K562 (cell line): Measurements from ENCODE around the gene UHMK1. TPM values are rescaled to one million over a fixed set of nuclear protein-coding genes. Genes with fewer than 3 reads are reported as not detected.

Source experiments
- ATAC-seq: fragments of 200-7000 bp; cut with Tn5 transposase; 3 replicates; pipeline ENCODE4 v1.9.1; 2020; ENCODE audit warnings: moderate library complexity
- BruUV-seq: library from RNA; stranded (reverse); fragments of 400-500 nt; replicated peaks from 2 replicates; lab custom pipeline; 2021; lab: Mats Ljungman, UMichigan
- CTCF ChIA-PET: fragments of 300-600 bp; formaldehyde crosslinking; extraction: SDS; loops from one replicate; lab custom pipeline; 2021; ENCODE audit warnings: low intra/inter-chr PET ratio; lab: Yijun Ruan, JAX
- POLR2A ChIA-PET: fragments of 300-600, 350-650 bp; sonication (Branson Sonifier 250); formaldehyde crosslinking; extraction: SDS; loops from one replicate; lab custom pipeline; 2021; ENCODE audit warnings: antibody characterized with exemption, inconsistent platforms; lab: Yijun Ruan, JAX
- DNase-seq, 4 experiments: peaks; one replicate each; pipeline versions ENCODE4 v3.0.0 to v3.0.0-alpha.2; 2011 to 2018; ENCODE audit warnings: low spot score in 3 of 4, mixed read lengths in 3 of 4; ENCODE audit errors: extremely low read depth in 1 of 4
- FAIRE-seq: peaks from 2 replicates; lab custom pipeline; 2011; peaks lifted over from hg19 to GRCh38; lab: Jason Lieb, UNC
- H2AFZ ChIP-seq: 2 replicates; pipeline ENCODE4 v1.6.0; 2011; ENCODE audit warnings: low read depth, low read length, control low read depth, inconsistent platforms
- H3K27ac ChIP-seq: fragments of 200-600 bp; 3 replicates; pipeline ENCODE4 v1.8.0; 2011; ENCODE audit warnings: low read depth, mild to moderate bottlenecking, control low read depth, inconsistent platforms, low read length, moderate library complexity, mixed read lengths; ENCODE audit errors: extremely low read depth
- H3K27me3 ChIP-seq, 2 experiments: fragments of 300-600 bp in 1 of 2; 2 replicates in 1 of 2; 3 replicates in 1 of 2; pipeline versions ENCODE4 v1.6.0 to v1.8.0; 2011; ENCODE audit warnings: inconsistent platforms in 2 of 2, low read length in 2 of 2, mild to moderate bottlenecking in 1 of 2, mixed read lengths in 1 of 2, moderate library complexity in 1 of 2; ENCODE audit not compliant: control insufficient read depth in 2 of 2, insufficient read depth in 2 of 2
- H3K36me3 ChIP-seq: fragments of 300-600 bp; 3 replicates; pipeline ENCODE4 v1.8.0; 2011; ENCODE audit warnings: mild to moderate bottlenecking, low read length, inconsistent platforms; ENCODE audit not compliant: control insufficient read depth, insufficient read depth
- H3K4me1 ChIP-seq, 2 experiments: fragments of 200-600 bp in 1 of 2; replicated peaks in 1 of 2; 2 replicates in 1 of 2; 3 replicates in 1 of 2; pipeline versions ENCODE4 v1.5.1 to v1.8.0; 2011; ENCODE audit warnings: inconsistent platforms in 2 of 2, low read length in 2 of 2, mild to moderate bottlenecking in 1 of 2, mixed read lengths in 1 of 2, moderate library complexity in 1 of 2; ENCODE audit not compliant: control insufficient read depth in 2 of 2, insufficient read depth in 2 of 2
- H3K4me2 ChIP-seq: 2 replicates; pipeline ENCODE4 v1.6.1; 2011; ENCODE audit warnings: low read length, control low read depth, inconsistent platforms, mixed read lengths; ENCODE audit not compliant: insufficient read depth
- H3K4me3 ChIP-seq: fragments of 200-600 bp; sonication (generic), shearing (Covaris generic); 2 replicates; pipeline ENCODE4 v1.5.1; 2016; ENCODE audit warnings: control low read depth, inconsistent platforms
- H3K79me2 ChIP-seq: fragments of 200-600 bp; 3 replicates; pipeline ENCODE4 v1.8.0; 2011; ENCODE audit warnings: low read length, inconsistent platforms; ENCODE audit not compliant: control insufficient read depth, insufficient read depth
- H3K9ac ChIP-seq, 2 experiments: 2 replicates each; pipeline versions ENCODE4 v1.6.0 to v1.6.1; 2011; ENCODE audit warnings: low read depth in 2 of 2, low read length in 2 of 2, control low read depth in 1 of 2, inconsistent platforms in 1 of 2, mild to moderate bottlenecking in 1 of 2, mixed read lengths in 1 of 2; ENCODE audit not compliant: insufficient read depth in 1 of 2
- H3K9me1 ChIP-seq: one replicate; pipeline ENCODE4 v1.6.0; 2011; ENCODE audit warnings: inconsistent platforms, mild to moderate bottlenecking, low read length, moderate library complexity; ENCODE audit not compliant: control insufficient read depth, insufficient read depth
- H3K9me3 ChIP-seq: replicated peaks from 2 replicates; pipeline ENCODE4 v1.5.1; 2011; ENCODE audit warnings: low read depth, low read length, inconsistent platforms; ENCODE audit not compliant: control insufficient read depth, insufficient read depth
- H4K20me1 ChIP-seq: replicated peaks from 2 replicates; pipeline ENCODE4 v1.6.1; 2011; ENCODE audit warnings: low read length, inconsistent platforms, mixed read lengths; ENCODE audit not compliant: control insufficient read depth, insufficient read depth
- CXXC5 ChIP-seq: fragments of 250-450 bp; sonication (Bioruptor Pico); IDR thresholded peaks from 2 replicates; pipeline ENCODE4 v1.8.0; 2022; ENCODE audit warnings: inconsistent platforms, mild to moderate bottlenecking, moderate library complexity
- FOXA1 ChIP-seq: fragments of 450-650 bp; IDR thresholded peaks from 2 replicates; pipeline ENCODE4 v1.6.1; 2016; ENCODE audit warnings: mild to moderate bottlenecking, borderline replicate concordance
- NCOR1 ChIP-seq: fragments of 450-650 bp; IDR thresholded peaks from 2 replicates; pipeline ENCODE4 v1.6.1; 2016; ENCODE audit warnings: mild to moderate bottlenecking, moderate library complexity
- NEUROD1 ChIP-seq: fragments of 150-350 bp; IDR thresholded peaks from 2 replicates; pipeline ENCODE4 v1.6.1; 2014; ENCODE audit warnings: borderline replicate concordance, low read length, low read depth; ENCODE audit not compliant: partially characterized antibody
- NFATC3 ChIP-seq: fragments of 450-650 bp; IDR thresholded peaks from 2 replicates; pipeline ENCODE4 v1.6.1; 2017; ENCODE audit warnings: mild to moderate bottlenecking
- NRF1 ChIP-seq, 2 experiments: fragments of 450-650 bp; IDR thresholded peaks in 1 of 2; conservative IDR thresholded peaks in 1 of 2; 2 replicates each; pipeline ENCODE4 v1.6.1; 2014; ENCODE audit warnings: mild to moderate bottlenecking in 2 of 2
- PCBP1 ChIP-seq: fragments of 200-400 bp; formaldehyde crosslinking; IDR thresholded peaks from 2 replicates; pipeline ENCODE4 v1.6.1; 2018; ENCODE audit warnings: mild to moderate bottlenecking, low read depth, low read length; ENCODE audit not compliant: poor library complexity, severe bottlenecking
- ZC3H8 ChIP-seq: fragments of 450-650 bp; IDR thresholded peaks from 2 replicates; pipeline ENCODE4 v1.6.1; 2017
- ZNF274 ChIP-seq: IDR thresholded peaks from 2 replicates; pipeline ENCODE4 v1.6.1; 2011; ENCODE audit warnings: low read depth, mild to moderate bottlenecking, low read length, moderate library complexity, borderline replicate concordance
- WGBS: fragments of 100-300 bp; shearing (Covaris generic); methylation state at CpG from one replicate; pipeline ENCODE4 v1.1.6; 2016; ENCODE audit warnings: low coverage, mixed read lengths; ENCODE audit not compliant: insufficient coverage; ENCODE audit errors: missing lambda C conversion rate; 5-methylcytosine and 5-hydroxymethylcytosine counted together
- in situ Hi-C: fragments of 300-500 bp; cut with MboI; formaldehyde crosslinking; loops from 4 replicates; pipeline ENCODE4 v1.15.0; 2018; ENCODE audit warnings: inconsistent platforms, mixed read lengths
- intact Hi-C: fragments of 100-400 bp; cut with micrococcal nuclease; formaldehyde crosslinking; loops from 2 replicates; pipeline ENCODE4 v1.14.2; 2022
- polyA plus RNA-seq, 8 experiments: library from polyadenylated mRNA; depleted of rRNA in 4 of 8; stranded (reverse) in 5 of 8; unstranded in 3 of 8; fragments of >200 nt; fragmentation: Nextera tagmentation in 2 of 8; fragmentation: Illumina TruSeq in 1 of 8; extraction: Ambion mirVana in 2 of 8; extraction: Trizol in 1 of 8; gene quantifications; 2 replicates each; pipeline versions ENCODE4 v1.2.1 to v1.2.3, GENCODE V29; 2011 to 2014; ENCODE audit warnings: inconsistent platforms in 1 of 8, missing spikeins in 1 of 8
- total RNA-seq, 7 experiments: library from RNA; depleted of rRNA in 6 of 7; stranded (reverse); fragments of >200 nt in 6 of 7; fragmentation: Illumina TruSeq in 2 of 7; extraction: Trizol in 2 of 7; gene quantifications; 2 replicates each; pipeline versions ENCODE4 v1.2.1 to v1.2.3, GENCODE V29; 2011 to 2021; ENCODE audit warnings: low replicate concordance in 1 of 7
- TF ChIP-seq, protein P1 (sequence below): sonication (generic); formaldehyde crosslinking; IDR thresholded peaks from 2 replicates; pipeline ENCODE4 v1.8.0; 2023; ENCODE audit warnings: mild to moderate bottlenecking, missing genetic modification reagents
- TF ChIP-seq, protein P2 (sequence below): fragments of 450-650 bp; IDR thresholded peaks from 2 replicates; pipeline ENCODE4 v1.6.1; 2014; ENCODE audit warnings: low read depth, mild to moderate bottlenecking, moderate library complexity, borderline replicate concordance
- TF ChIP-seq, protein P3 (sequence below), 2 experiments: fragments of 450-650 bp; IDR thresholded peaks; 2 replicates each; pipeline ENCODE4 v1.6.1; 2018; ENCODE audit warnings: mild to moderate bottlenecking in 2 of 2, low read depth in 1 of 2; ENCODE audit not compliant: partially characterized antibody in 2 of 2
- TF ChIP-seq, protein P4 (sequence below): fragments of 200-800 bp; sonication (Bioruptor generic); IDR thresholded peaks from 2 replicates; pipeline ENCODE4 v1.6.1; 2017; ENCODE audit warnings: missing genetic modification characterization, missing compliant biosample characterization

UHMK1 gene
- total and polyA plus RNA-seq, 9 of the 15 experiments (the other 6 are each of a cell fraction or from before 2014, with no cell fraction given), result 13.1 to 72.4 (median 38.3) TPM

DNA sequence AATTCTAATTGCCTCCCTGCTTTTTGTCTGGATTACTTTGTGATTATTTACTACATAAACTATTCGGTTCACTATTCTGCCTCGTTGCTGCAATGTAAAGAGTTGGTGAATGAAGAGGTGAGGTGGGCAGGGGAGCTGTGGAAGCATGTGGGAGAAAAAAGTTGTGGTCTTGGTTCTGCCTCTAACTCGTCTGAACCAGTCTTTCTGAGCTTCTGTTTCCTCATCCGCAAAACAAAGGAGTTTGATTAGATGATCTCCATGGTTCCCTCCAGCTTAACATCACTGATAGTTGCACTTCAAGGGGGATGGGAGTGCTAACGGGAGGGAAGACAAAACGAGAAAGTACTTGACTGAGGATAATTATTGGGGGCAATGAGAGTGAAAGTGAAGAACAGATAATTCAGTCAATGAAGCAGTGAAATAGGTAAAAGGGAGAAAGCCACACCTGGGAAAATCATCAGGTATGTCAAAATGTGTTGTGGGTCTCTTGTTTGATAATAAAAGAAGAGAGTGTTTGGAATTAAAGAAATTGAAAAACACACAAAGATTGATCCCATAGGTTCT is 26.2 kb upstream of the UHMK1 start (continued):
- TF ChIP-seq PCBP1 (no peak), ZNF274 (no peak), NCOR1 (no peak), NRF1 (conservative IDR thresholded peaks at IDR 0.05 in 1 of 2, IDR thresholded peaks at IDR 0.05 in 1 of 2) (no peak)
- TF ChIP-seq, protein P1, sequence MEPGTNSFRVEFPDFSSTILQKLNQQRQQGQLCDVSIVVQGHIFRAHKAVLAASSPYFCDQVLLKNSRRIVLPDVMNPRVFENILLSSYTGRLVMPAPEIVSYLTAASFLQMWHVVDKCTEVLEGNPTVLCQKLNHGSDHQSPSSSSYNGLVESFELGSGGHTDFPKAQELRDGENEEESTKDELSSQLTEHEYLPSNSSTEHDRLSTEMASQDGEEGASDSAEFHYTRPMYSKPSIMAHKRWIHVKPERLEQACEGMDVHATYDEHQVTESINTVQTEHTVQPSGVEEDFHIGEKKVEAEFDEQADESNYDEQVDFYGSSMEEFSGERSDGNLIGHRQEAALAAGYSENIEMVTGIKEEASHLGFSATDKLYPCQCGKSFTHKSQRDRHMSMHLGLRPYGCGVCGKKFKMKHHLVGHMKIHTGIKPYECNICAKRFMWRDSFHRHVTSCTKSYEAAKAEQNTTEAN, result 0 out of 2 replicates have a peak, but pooled peaks have one; percentile 43

DNA sequence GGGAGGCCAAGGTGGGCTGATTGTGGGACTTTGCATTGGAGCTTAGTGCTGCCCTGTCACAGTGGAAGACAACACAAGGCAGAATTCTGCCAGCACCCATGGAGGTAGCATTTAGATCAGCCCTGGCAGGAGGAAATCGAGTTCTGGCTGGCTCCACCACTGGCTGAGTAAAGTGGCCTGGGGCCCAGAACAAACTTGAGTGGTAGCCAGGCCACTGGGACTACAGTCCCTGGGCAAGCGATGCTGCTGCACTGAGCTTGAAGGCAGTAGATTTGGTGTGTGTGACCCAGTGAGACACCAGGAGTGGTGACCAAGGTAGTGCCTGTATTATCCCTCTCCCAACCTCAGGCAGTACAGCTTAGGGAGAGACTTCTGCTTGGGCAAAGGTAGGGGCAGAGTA is 22.5 kb upstream of the UHMK1 start:
- Histone ChIP-seq H3K9ac (no peak overlapping the region), H3K27ac (no peak overlapping the region), H3K9me3 (peaks cover 19% of the 10 kb centered on the region), H3K4me3 (no peak overlapping the region), H3K36me3 (no peaks in the 10 kb centered on the region), H3K4me1 (peaks cover 0 to 13% of the 10 kb centered on the region in 2 experiments; a peak in 3 of 5 replicates), H3K27me3 (no peaks in the 10 kb centered on the region), H2AFZ (no peak overlapping the region), H3K9me1 (no peaks in the 10 kb centered on the region), H3K79me2 (no peaks in the 10 kb centered on the region), H3K4me2 (no peak overlapping the region), H4K20me1 (no peaks in the 10 kb centered on the region)
- 34% methylated on average over 2 of the region's 2 CpGs for WGBS
- BruUV-seq, result no TSS peak
- in situ Hi-C loops (no loop called here), intact Hi-C loops (no loop called here)
- no peak for FAIRE-seq
- POLR2A ChIA-PET, result no interaction called here
- CTCF ChIA-PET, result no interaction called here
- ATAC-seq, result peak; percentile 43; the same call in 2 of the 3 replicates
- DNase-seq, result no peak
- TF ChIP-seq, protein P2, sequence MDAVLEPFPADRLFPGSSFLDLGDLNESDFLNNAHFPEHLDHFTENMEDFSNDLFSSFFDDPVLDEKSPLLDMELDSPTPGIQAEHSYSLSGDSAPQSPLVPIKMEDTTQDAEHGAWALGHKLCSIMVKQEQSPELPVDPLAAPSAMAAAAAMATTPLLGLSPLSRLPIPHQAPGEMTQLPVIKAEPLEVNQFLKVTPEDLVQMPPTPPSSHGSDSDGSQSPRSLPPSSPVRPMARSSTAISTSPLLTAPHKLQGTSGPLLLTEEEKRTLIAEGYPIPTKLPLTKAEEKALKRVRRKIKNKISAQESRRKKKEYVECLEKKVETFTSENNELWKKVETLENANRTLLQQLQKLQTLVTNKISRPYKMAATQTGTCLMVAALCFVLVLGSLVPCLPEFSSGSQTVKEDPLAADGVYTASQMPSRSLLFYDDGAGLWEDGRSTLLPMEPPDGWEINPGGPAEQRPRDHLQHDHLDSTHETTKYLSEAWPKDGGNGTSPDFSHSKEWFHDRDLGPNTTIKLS, result no peak
- TF ChIP-seq CXXC5 (CRISPR knock-in tag) (no peak), ZC3H8 (no peak), FOXA1 (no peak), NFATC3 (no peak), NEUROD1 (no peak)
- TF ChIP-seq, protein P3, sequence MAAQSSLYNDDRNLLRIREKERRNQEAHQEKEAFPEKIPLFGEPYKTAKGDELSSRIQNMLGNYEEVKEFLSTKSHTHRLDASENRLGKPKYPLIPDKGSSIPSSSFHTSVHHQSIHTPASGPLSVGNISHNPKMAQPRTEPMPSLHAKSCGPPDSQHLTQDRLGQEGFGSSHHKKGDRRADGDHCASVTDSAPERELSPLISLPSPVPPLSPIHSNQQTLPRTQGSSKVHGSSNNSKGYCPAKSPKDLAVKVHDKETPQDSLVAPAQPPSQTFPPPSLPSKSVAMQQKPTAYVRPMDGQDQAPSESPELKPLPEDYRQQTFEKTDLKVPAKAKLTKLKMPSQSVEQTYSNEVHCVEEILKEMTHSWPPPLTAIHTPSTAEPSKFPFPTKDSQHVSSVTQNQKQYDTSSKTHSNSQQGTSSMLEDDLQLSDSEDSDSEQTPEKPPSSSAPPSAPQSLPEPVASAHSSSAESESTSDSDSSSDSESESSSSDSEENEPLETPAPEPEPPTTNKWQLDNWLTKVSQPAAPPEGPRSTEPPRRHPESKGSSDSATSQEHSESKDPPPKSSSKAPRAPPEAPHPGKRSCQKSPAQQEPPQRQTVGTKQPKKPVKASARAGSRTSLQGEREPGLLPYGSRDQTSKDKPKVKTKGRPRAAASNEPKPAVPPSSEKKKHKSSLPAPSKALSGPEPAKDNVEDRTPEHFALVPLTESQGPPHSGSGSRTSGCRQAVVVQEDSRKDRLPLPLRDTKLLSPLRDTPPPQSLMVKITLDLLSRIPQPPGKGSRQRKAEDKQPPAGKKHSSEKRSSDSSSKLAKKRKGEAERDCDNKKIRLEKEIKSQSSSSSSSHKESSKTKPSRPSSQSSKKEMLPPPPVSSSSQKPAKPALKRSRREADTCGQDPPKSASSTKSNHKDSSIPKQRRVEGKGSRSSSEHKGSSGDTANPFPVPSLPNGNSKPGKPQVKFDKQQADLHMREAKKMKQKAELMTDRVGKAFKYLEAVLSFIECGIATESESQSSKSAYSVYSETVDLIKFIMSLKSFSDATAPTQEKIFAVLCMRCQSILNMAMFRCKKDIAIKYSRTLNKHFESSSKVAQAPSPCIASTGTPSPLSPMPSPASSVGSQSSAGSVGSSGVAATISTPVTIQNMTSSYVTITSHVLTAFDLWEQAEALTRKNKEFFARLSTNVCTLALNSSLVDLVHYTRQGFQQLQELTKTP (IDR thresholded peaks at IDR 0.05; ENCODE audit: low read depth in 1 of 2, partially characterized antibody in 2 of 2), result no peak
- TF ChIP-seq, protein P4, sequence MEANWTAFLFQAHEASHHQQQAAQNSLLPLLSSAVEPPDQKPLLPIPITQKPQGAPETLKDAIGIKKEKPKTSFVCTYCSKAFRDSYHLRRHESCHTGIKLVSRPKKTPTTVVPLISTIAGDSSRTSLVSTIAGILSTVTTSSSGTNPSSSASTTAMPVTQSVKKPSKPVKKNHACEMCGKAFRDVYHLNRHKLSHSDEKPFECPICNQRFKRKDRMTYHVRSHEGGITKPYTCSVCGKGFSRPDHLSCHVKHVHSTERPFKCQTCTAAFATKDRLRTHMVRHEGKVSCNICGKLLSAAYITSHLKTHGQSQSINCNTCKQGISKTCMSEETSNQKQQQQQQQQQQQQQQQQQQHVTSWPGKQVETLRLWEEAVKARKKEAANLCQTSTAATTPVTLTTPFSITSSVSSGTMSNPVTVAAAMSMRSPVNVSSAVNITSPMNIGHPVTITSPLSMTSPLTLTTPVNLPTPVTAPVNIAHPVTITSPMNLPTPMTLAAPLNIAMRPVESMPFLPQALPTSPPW (CRISPR knock-in tag), result no peak
